Activated CD4-positive, alpha-beta T cell treated with anti-CD3 and anti-CD28 coated beads, Interleukin-2, amount 50 U/mL, for 16 hours (primary cell): Measurements from ENCODE around the gene THOC5.

Source experiments
- DNase-seq: peaks from one replicate; pipeline ENCODE4 v3.0.0-alpha.2; 2020

Gene THOC5

GRCh38 chr22:29470159-29470855 is 83.2 kb downstream of the THOC5 start:
- DNase-seq = peak; percentile 81

DNA sequence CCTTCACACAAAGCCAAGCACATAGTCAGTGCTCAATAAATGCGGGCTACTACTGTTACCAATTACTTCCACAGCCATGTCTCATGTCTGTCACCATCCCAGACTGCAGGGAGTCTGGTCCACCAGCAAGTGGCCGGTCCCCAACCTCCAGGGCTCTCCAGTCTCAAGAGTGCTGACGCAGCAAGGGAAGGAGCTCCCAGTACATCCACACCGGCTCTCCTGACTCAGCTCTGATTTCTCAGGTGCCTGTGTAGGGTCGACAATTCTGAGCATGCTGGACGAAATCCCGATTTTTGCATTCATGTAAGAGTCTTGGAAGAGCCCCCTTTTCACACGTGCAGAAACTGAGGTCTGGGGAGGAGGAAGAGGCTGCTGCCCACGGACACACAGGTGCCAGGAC is 83.8 kb downstream of the THOC5 start:
- DNase-seq = no peak

DNA sequence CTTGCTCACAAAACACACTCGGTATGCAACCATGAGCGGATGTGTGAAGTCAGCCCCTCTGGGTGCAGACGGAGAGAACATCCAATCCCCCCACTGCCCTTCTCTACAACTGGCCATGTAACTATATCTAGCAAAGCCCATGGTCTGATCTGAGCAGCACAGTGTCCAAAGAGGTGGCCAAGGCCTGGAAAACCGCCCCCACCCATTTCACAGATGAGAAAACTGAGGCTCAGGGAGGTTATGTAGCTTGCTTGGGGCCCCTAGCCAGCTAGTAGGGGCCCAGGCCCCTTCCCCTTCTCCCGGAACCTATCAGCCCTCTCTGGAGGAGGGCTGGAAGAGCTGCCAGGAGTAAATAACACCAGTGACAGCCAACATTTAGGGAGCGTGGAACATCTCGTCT is 89.0 kb downstream of the THOC5 start:
- no peak for DNase-seq

DNA sequence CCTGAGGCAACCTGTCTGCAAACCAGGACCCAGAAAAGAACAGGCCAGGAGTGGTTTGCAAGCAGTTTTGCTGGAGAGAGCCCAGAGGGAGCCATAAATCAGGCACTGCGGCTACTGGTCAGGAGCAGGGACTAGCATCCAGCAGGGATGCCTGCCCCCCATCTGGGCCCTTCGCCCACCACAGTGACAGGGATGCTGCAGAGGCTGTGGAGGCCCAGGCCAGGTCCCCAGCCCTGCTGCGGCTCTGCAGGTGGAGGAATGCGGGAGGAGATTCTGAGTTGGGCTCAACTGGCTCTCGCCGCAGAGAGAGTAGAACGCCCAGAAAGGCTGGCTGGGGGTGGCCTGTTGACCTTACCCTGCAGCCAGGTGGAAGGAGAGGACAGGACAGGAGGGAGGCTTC is 89.9 kb downstream of the THOC5 start:
- DNase-seq = no peak

DNA sequence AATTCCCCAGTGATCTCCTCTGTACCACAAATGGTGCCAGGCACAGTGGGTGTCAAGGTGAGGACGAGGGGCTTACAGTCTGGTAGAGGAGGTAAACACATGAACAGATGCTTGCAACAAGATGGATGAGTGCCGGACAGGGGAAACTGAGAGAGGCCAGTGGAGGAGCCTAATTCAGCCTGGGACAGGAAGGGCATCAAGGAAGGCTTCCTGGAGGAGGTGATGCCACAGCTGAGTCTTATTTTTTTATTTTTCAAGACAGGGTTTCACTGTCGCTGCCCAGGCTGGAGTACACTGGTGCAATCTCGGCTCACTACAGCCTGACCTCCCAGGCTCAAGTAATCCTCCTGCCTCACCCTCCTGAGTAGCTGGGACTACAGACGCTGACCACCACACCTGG is 92.3 kb downstream of the THOC5 start:
- DNase-seq = no peak

DNA sequence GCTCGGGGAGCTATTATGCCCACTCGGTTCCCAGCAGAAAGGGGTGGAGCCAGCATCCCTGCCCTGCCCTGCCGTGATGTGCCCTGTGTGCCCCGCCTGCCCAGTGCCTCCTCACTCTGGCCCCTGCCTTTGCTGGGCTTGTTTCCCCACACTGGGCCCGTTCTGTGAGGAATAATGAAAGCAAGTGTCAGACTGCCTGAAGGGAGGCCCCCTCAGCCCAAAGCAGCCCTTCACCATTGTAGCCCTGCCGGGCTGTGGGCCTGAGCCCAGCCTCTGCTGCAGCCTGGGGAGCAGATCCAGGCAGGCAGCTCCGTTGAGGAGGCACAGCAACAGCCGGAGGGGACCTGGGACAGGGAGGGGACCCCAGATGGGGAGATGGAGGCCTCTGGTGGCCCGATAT is 93.8 kb downstream of the THOC5 start:
- no peak for DNase-seq

GRCh38 chr22:29458551-29458950 is 95.0 kb downstream of the THOC5 start:
- DNase-seq = no peak

DNA sequence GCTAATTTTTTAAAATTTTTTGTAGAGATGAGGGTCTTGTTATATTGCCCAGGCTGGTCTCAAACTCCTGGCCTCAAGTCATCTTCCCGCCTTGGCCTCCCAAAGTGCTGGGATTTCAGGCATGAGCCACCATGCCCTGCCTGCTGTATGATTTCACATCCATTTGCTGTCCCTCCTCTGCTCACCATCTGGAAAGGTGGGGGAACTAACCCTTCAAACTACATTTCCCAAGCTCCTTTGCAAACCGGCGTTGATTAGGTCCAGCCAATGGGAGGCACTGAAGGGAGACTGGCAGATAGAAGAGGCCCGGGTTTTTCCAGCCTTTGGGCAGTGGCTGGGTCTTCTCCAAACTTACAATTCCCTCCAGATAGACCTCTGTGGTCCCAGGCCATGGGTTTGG is 95.8 kb downstream of the THOC5 start:
- peak; percentile 54 for DNase-seq

GRCh38 chr22:29456211-29456671 is 97.3 kb downstream of the THOC5 start:
- no peak for DNase-seq
